Liver (tissue), 3 donors: Measurements from ENCODE around the gene CLIC2.

Source experiments
- JUND ChIP-seq, 2 donors: IDR thresholded peaks; 2 replicates each; pipeline ENCODE4 v1.6.1; 2016; ENCODE audit warnings: antibody characterized with exemption in 2 of 2
- RXRA ChIP-seq, 2 donors: IDR thresholded peaks; 2 replicates each; pipeline ENCODE4 v1.6.1; 2017 to 2018; ENCODE audit warnings: antibody characterized with exemption in 2 of 2, mild to moderate bottlenecking in 1 of 2
- TAF1 ChIP-seq: conservative IDR thresholded peaks from 2 replicates; pipeline ENCODE4 v1.6.1; 2016; ENCODE audit warnings: antibody characterized with exemption, mild to moderate bottlenecking
- YY1 ChIP-seq: IDR thresholded peaks from 2 replicates; pipeline ENCODE4 v1.6.1; 2016; ENCODE audit warnings: antibody characterized with exemption, mild to moderate bottlenecking
- TF ChIP-seq, protein P1 (sequence below): fragments of 150-350 bp; IDR thresholded peaks from 2 replicates; pipeline ENCODE4 v1.5.1; 2017; ENCODE audit warnings: improper control_type of control experiment, low read depth, low read length; ENCODE audit not compliant: missing input control
- TF ChIP-seq, protein P2 (sequence below): IDR thresholded peaks from 2 replicates; pipeline ENCODE4 v1.6.1; 2016; ENCODE audit warnings: antibody characterized with exemption
- TF ChIP-seq, protein P3 (sequence below): IDR thresholded peaks from 2 replicates; pipeline ENCODE4 v1.6.1; 2016; ENCODE audit warnings: antibody characterized with exemption
- donor health status: healthy.
- donor health status: healthy.

DNA sequence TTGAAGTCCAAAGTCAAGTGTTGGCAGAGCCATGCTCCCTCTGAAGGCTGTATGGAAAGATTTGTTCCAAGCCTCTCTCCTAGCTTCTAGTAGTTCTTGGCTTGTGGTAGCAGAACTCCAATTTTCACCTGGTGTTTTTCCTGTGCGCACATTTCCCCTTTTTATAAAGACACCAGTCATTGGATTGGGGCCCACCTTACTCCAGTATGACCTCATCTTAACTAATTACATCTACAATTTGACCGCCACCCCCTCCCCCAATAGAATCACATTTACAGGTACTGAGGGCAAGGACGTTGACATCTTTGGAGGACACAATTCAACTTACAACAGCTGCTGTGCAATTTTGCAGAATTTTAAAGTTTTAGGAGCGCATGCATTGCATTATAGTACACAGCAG lies 86.9 kb downstream of the CLIC2 start:
- TF ChIP-seq, protein P1, sequence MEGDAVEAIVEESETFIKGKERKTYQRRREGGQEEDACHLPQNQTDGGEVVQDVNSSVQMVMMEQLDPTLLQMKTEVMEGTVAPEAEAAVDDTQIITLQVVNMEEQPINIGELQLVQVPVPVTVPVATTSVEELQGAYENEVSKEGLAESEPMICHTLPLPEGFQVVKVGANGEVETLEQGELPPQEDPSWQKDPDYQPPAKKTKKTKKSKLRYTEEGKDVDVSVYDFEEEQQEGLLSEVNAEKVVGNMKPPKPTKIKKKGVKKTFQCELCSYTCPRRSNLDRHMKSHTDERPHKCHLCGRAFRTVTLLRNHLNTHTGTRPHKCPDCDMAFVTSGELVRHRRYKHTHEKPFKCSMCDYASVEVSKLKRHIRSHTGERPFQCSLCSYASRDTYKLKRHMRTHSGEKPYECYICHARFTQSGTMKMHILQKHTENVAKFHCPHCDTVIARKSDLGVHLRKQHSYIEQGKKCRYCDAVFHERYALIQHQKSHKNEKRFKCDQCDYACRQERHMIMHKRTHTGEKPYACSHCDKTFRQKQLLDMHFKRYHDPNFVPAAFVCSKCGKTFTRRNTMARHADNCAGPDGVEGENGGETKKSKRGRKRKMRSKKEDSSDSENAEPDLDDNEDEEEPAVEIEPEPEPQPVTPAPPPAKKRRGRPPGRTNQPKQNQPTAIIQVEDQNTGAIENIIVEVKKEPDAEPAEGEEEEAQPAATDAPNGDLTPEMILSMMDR = no peak
- TF ChIP-seq, protein P2, sequence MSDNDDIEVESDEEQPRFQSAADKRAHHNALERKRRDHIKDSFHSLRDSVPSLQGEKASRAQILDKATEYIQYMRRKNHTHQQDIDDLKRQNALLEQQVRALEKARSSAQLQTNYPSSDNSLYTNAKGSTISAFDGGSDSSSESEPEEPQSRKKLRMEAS = no peak
- TF ChIP-seq YY1 = no peak
- no peak for TF ChIP-seq JUND (IDR thresholded peaks at IDR 0.05)
- no peak for TF ChIP-seq TAF1
- no peak for TF ChIP-seq RXRA (IDR thresholded peaks at IDR 0.05)
- TF ChIP-seq, protein P3, sequence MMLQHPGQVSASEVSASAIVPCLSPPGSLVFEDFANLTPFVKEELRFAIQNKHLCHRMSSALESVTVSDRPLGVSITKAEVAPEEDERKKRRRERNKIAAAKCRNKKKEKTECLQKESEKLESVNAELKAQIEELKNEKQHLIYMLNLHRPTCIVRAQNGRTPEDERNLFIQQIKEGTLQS = no peak
